ENCODE measurements around the gene VAMP1. TPM values are rescaled to one million over a fixed set of nuclear protein-coding genes. Genes with fewer than 3 reads are reported as not detected.

VAMP1 gene
- total and polyA plus RNA-seq, 9 of the 15 experiments (the other 6 are each of a cell fraction or from before 2014, with no cell fraction given), result 0.76 to 13.2 (median 4.2) TPM

DNA sequence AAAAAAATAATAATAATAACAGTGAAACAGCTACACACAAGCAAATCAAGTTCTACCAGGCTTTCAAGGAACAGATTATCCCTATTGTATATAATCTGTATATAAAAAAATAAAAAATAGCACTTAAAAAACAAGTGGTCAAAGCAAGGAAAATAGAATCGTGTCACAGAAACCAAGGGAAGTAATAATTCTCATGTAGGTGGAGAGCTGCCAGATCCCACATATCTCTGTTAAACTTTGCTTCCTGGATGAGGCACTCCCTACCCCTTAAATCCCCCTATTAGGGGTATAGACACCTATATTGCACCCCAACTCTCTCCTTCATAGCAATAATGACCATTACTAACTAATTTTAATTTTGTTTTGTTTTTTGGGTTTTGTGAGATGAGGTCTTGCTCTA, 30.1 kb downstream of the VAMP1 start (continued):
- TF ChIP-seq, protein P1, sequence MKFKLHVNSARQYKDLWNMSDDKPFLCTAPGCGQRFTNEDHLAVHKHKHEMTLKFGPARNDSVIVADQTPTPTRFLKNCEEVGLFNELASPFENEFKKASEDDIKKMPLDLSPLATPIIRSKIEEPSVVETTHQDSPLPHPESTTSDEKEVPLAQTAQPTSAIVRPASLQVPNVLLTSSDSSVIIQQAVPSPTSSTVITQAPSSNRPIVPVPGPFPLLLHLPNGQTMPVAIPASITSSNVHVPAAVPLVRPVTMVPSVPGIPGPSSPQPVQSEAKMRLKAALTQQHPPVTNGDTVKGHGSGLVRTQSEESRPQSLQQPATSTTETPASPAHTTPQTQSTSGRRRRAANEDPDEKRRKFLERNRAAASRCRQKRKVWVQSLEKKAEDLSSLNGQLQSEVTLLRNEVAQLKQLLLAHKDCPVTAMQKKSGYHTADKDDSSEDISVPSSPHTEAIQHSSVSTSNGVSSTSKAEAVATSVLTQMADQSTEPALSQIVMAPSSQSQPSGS (CRISPR knock-in tag; IDR thresholded peaks at IDR 0.05), result no peak
- TF ChIP-seq DEAF1 (CRISPR knock-in tag; IDR thresholded peaks at IDR 0.05), result no peak
- TF ChIP-seq BRCA1 (IDR thresholded peaks at IDR 0.05), result no peak
- no peak for TF ChIP-seq BRCA1 (CRISPR knock-in tag; IDR thresholded peaks at IDR 0.05)
- TF ChIP-seq SFPQ (IDR thresholded peaks at IDR 0.05; ENCODE audit: low read depth, low read length), result no peak
- TF ChIP-seq TAL1 (IDR thresholded peaks at IDR 0.05), result no peak
- TF ChIP-seq, protein P2, sequence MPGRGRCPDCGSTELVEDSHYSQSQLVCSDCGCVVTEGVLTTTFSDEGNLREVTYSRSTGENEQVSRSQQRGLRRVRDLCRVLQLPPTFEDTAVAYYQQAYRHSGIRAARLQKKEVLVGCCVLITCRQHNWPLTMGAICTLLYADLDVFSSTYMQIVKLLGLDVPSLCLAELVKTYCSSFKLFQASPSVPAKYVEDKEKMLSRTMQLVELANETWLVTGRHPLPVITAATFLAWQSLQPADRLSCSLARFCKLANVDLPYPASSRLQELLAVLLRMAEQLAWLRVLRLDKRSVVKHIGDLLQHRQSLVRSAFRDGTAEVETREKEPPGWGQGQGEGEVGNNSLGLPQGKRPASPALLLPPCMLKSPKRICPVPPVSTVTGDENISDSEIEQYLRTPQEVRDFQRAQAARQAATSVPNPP (IDR thresholded peaks at IDR 0.05; ENCODE audit: borderline replicate concordance, insufficient read depth, insufficient read length), result no peak
